Activated CD4-positive, alpha-beta T cell treated with anti-CD3 and anti-CD28 coated beads for 4 hours (primary cell): Measurements from ENCODE around the gene AQP3.
"Not testable (repeated sequence)": the region's sequence is repeated elsewhere in the genome, so short reads cannot be mapped to it uniquely, and the experiment has no call there.

Experiments
- DNase-seq, 2 donors: peaks; one replicate each; pipeline ENCODE4 v3.0.0-alpha.2; 2020

Gene AQP3

GRCh38 chr9:33407061-33407460 is 40.3 kb downstream of the AQP3 start:
- DNase-seq = no peak

DNA sequence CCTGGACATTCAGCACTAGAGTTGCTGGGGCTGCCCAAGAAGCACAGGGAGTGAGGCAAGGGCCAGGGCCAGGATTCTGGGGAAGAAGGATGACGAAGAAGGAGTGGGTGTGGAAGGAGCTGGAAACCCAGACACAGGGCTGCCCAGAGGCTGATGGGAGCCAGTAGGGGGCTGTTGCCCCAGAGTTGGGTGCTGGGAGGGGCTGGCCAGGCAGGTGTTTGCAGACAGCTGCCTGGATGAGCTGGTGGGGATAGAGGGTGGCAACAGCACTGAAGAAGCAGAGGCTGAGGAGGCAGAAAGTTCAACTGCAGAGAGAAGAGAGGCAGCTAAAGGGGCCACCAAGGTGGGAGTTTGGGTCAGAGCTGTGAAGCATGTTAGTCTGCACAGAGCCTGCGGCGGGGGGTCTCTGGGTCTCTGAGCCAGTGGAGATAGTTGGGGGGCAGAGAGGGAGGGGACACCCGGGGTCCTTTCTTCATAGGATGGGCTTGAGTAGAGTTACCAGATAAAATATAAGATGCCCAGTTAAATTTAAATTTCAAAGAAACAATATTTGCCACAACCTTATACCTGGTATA is 42.5 kb downstream of the AQP3 start:
- DNase-seq = no peak

- no peak for DNase-seq
These were observed 43.2 kb downstream of the AQP3 start for GRCh38 chr9:33403941-33404787.

DNA sequence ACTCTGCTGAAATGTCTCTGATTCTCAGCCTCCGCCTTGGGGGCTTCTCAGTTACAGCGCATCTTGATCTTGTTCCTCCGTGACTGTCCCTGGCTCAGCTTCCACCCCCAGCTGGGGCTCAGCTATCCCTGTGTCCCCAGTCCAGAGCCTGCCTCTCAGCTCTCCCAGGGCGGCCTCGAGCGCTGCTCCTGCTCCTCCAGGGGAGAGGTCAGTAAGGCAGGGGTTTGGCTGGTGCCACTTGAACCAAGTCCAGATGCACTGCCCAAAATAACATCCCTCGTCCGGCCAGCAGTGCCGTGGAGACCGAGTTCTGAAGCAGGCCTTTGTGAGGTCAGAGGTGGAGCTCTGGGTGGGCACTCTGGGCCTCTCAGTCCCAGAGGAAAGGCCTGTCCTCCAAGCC is 45.0 kb downstream of the AQP3 start, which contains the start of gene AQP7:
Gene AQP7 (minus strand): TSS at position 198 of the 400 bp plus-strand sequence. CDS start 1,306 bp downstream, outside the sequence.
- DNase-seq = not testable (repeated sequence)

- not testable (repeated sequence) for DNase-seq
These were observed 45.6 kb downstream of the AQP3 start for GRCh38 chr9:33401809-33402208.

DNA sequence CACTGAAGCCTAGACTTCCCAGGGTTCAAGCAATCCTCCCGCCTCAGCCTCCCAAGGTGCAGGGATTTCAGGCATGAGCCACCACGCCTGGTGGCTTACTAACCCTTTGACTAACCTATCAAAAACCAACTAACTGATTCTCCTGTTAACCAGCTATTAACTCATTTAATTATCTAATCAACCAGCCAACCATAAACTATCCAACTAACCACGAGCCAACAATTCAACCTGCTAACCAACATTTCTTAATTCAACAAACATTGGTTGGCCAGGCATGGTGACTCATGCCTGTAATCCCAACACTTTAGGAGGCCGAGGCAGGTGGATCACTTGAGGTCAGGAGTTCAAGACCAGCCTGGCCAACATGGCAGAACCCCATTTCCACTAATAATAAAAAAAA is 48.3 kb downstream of the AQP3 start:
- not testable (repeated sequence) for DNase-seq

DNA sequence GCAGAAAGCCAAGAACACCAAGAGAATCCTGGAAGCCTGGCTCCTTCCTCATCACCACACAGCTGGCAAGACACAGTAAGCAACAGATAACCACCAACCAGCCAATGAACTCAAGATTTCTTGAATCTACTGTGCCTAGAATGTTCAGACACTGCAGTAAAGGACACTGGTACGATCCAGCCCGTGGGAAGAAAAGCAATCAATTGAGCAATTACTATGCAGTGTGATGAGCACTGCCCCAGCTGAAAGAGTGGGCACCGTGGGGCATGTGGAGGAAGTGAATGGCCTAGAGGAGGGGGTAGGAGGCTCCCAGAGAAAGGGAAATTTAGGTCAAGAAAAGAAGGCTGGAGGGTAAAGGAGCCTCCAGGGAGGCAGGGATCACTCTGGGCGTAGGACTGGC is 49.6 kb downstream of the AQP3 start:
- DNase-seq = not testable (repeated sequence)

DNA sequence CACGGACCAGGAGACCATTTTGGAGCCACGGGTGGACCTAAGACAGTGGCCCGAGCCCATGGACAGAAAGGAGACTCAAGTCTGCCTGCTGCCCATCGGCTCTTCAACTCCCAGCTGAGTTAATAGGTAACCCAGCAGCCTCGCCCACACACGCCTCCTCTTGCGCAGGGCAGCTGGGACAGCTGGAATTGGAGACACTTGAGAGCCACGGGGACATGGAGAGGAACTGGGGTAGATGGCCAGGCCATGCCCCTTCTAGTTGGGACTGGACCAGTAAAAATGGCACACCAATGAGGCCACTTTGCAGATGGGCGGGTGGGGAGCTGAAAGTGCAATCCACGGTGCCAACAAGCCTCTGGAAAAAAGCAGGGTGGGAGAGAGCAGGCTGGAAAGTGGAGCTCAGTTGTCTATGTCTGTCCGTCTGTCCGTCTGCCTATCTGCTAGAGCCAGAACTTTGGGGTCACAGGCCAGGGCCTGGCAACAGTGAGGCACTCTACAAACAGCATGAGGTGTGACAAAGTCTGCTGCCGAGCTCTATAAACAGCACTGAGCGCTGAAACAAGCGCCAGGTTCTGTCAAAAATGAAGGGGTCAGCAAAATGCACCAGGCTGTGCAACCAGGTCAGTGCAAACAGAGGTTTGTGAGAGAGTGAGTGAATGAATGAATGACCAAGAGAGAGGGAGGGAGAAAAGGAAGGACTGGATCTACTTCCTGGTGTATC is 52.1 kb downstream of the AQP3 start:
- DNase-seq = not testable (repeated sequence)

DNA sequence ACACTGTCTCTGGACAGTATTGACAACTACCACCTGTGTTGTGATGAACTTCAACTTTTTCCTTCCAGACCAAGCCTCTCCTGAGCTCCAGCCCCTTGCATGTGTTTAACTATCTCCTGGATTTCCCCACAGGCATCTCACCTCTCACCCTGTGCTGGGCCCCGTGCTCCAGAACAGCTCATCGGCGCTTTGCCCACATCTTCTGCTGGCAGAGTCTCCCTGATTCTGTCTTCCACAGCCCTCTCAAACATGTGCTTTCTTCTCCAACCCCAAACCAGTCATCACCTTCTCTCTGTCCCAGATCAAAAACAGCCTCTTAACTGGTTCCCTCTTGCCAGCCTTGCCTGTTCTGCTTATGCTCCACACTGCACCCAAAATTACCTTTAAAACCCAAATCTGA is 53.4 kb downstream of the AQP3 start:
- not testable (repeated sequence) for DNase-seq

DNA sequence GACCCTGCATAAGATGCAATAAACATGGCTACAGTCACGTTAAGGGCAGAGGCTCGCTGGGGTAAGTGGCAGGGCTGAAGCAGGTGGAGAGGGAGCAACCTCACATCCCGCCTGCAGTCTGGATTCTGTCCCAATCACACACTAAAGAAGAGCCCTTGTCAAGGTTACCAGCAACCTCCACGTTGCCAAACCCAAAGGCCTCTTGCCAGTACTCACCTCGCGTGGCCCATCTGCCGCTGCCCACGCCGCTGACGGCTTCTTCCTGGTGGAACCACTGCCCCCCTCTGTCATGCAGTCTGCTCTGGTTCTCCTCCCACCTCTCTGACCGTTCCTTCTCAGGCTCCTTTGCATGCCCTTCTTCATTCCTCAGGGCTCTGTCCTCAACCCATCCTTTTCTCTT is 53.8 kb downstream of the AQP3 start:
- no peak for DNase-seq

GRCh38 chr9:33392591-33393021 is 54.8 kb downstream of the AQP3 start:
- DNase-seq = not testable (repeated sequence)
